Retina (tissue), 1 donor: ENCODE results near the gene SEPTIN5.
"Not testable (repeated sequence)": the region's sequence is repeated elsewhere in the genome, so short reads cannot be mapped to it uniquely, and the experiment has no call there.

ENCODE experiments used
- DNase-seq: peaks from one replicate; pipeline ENCODE4 v3.0.0-alpha.2; 2016

Gene SEPTIN5

GRCh38 chr22:19714312-19715187, at the start of gene SEPTIN5:
TSS of gene SEPTIN5 (plus strand) at chr22:19714503. CDS start at chr22:19714589, 86 bp downstream.
- DNase-seq = peak; percentile 64

GRCh38 chr22:19664951-19665783, 49.1 kb upstream of the SEPTIN5 start:
- peak; percentile 60 for DNase-seq

GRCh38 chr22:19665784-19666672, 48.3 kb upstream of the SEPTIN5 start:
- DNase-seq = no peak

- DNase-seq = no peak
These were observed 47.4 kb upstream of the SEPTIN5 start for GRCh38 chr22:19666673-19667593.

- no peak for DNase-seq
These were observed 46.2 kb upstream of the SEPTIN5 start for GRCh38 chr22:19667872-19668740.

- no peak for DNase-seq
These were observed 45.6 kb upstream of the SEPTIN5 start for GRCh38 chr22:19668748-19669147.

- no peak for DNase-seq
These were observed 44.7 kb upstream of the SEPTIN5 start for GRCh38 chr22:19669570-19669969.

- DNase-seq = no peak
These were observed 43.0 kb upstream of the SEPTIN5 start for GRCh38 chr22:19671316-19671715.

GRCh38 chr22:19672054-19672776, 42.1 kb upstream of the SEPTIN5 start:
- DNase-seq = no peak

GRCh38 chr22:19673660-19674059, 40.6 kb upstream of the SEPTIN5 start:
- no peak for DNase-seq

- DNase-seq = no peak
These were observed 40.0 kb upstream of the SEPTIN5 start for GRCh38 chr22:19674129-19674928.

- no peak for DNase-seq
These were observed 39.4 kb upstream of the SEPTIN5 start for GRCh38 chr22:19674929-19675253.

GRCh38 chr22:19675428-19675827, 38.9 kb upstream of the SEPTIN5 start:
- DNase-seq = no peak

- DNase-seq = not testable (repeated sequence)
These were observed 37.9 kb upstream of the SEPTIN5 start for GRCh38 chr22:19676437-19676836.

GRCh38 chr22:19678949-19679521, 35.3 kb upstream of the SEPTIN5 start:
- no peak for DNase-seq

GRCh38 chr22:19679522-19680101, 34.7 kb upstream of the SEPTIN5 start:
- DNase-seq = peak; percentile 62

GRCh38 chr22:19680287-19680881, 33.9 kb upstream of the SEPTIN5 start:
- DNase-seq = no peak
